Measurements from ENCODE around the gene TRPM3. TPM values are rescaled to one million over a fixed set of nuclear protein-coding genes. Genes with fewer than 3 reads are reported as not detected.

The TRPM3 gene
- polyA plus RNA-seq, 3 donors: not detected

DNA sequence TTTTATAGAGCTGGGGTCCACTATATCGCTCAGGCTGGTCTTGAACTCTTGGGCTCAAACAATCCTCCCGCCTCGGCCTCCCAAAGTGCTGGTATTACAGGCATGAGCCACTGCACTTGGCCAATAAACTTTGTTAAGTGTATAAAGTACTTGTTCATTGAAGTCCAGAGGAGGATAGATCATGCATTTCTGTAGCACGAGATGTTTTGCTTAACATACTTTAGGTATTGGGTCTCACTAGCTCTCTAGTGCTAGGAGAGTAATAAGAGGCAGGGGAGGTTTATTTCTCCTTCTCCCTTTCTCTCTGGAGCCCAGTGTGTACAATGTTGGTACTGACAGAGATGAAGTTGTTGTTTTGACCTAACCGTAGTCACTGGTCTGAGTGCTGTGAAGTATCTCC, 581.4 kb downstream of the TRPM3 start:
- H2AFZ ChIP-seq (ENCODE audit: insufficient read depth, low read depth, low read length, poor library complexity, severe bottlenecking): no peak overlapping the region
- TF ChIP-seq, protein P1, sequence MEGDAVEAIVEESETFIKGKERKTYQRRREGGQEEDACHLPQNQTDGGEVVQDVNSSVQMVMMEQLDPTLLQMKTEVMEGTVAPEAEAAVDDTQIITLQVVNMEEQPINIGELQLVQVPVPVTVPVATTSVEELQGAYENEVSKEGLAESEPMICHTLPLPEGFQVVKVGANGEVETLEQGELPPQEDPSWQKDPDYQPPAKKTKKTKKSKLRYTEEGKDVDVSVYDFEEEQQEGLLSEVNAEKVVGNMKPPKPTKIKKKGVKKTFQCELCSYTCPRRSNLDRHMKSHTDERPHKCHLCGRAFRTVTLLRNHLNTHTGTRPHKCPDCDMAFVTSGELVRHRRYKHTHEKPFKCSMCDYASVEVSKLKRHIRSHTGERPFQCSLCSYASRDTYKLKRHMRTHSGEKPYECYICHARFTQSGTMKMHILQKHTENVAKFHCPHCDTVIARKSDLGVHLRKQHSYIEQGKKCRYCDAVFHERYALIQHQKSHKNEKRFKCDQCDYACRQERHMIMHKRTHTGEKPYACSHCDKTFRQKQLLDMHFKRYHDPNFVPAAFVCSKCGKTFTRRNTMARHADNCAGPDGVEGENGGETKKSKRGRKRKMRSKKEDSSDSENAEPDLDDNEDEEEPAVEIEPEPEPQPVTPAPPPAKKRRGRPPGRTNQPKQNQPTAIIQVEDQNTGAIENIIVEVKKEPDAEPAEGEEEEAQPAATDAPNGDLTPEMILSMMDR (IDR thresholded peaks at IDR 0.05): no peak

GRCh38 chr9:70539526-70539925, 581.9 kb downstream of the TRPM3 start:
- no peaks in the 10 kb centered on the region for H3K4me1 ChIP-seq (ENCODE audit: control insufficient read depth in 1 of 2, insufficient read depth in 2 of 2, low read length in 2 of 2)
- H3K79me2 ChIP-seq (ENCODE audit: insufficient read depth, low read length): no peaks in the 10 kb centered on the region
- no peaks in the 10 kb centered on the region for H3K27me3 ChIP-seq (ENCODE audit: control insufficient read depth in 2 of 2, insufficient read depth in 2 of 2, low read length in 2 of 2)
- no peaks in the 10 kb centered on the region for H3K36me3 Mint-ChIP-seq
- H3K27ac Mint-ChIP-seq: peak overlapping the region in 1 of 7 donors; percentile 50
- no peak overlapping the region for H3K4me2 ChIP-seq (replicated peaks; ENCODE audit: extremely low read depth, low read length, poor library complexity, severe bottlenecking)
- no CpG with 5 or more reads among the region's 1 CpG for WGBS (ENCODE audit: insufficient coverage)
- DNase-seq: no peak
- TF ChIP-seq, protein P1 (IDR thresholded peaks at IDR 0.05): no peak
- no peak overlapping the region for H2AFZ ChIP-seq (ENCODE audit: insufficient read depth, low read depth, low read length, poor library complexity, severe bottlenecking)
- H3K36me3 ChIP-seq (replicated peaks in 1 of 2; ENCODE audit: control insufficient read depth in 1 of 2, insufficient read depth in 2 of 2, low read length in 2 of 2): no peaks in the 10 kb centered on the region
- no peak overlapping the region for H3K4me3 ChIP-seq (replicated peaks in 1 of 3; ENCODE audit: low read depth in 2 of 3, low read length in 3 of 3)
- H3K4me1 Mint-ChIP-seq: no peaks in the 10 kb centered on the region
- H3K9me3 ChIP-seq (replicated peaks in 1 of 2; ENCODE audit: control insufficient read depth in 1 of 2, insufficient read depth in 1 of 2, low read length in 2 of 2): no peaks in the 10 kb centered on the region
- no peak overlapping the region for H3K9ac ChIP-seq (ENCODE audit: insufficient read depth, low read length, poor library complexity, severe bottlenecking)
- intact Hi-C loops (cut with micrococcal nuclease): loop anchor here in 1 of 2 donors (10.0 kb wide), 1 partner anchor 45 kb away; no protein-coding TSS in a partner anchor
- H3K27ac ChIP-seq (ENCODE audit: low read depth in 1 of 2, low read length in 2 of 2): no peak overlapping the region
- H3K27me3 Mint-ChIP-seq (ENCODE audit: low read depth in 3 of 3): peaks cover 0 to 1% (median 0%) of the 10 kb centered on the region in 3 donors
- peaks cover 0 to 2% (median 0%) of the 10 kb centered on the region in 7 donors for H3K9me3 Mint-ChIP-seq
- no peak overlapping the region for H3K4me3 Mint-ChIP-seq
- H4K20me1 ChIP-seq (ENCODE audit: insufficient read depth, low read length): no peaks in the 10 kb centered on the region

More for the DNA sequence above, 581.4 kb downstream of the TRPM3 start:
- Histone ChIP-seq H3K9me3 (replicated peaks in 1 of 2; ENCODE audit: control insufficient read depth in 1 of 2, insufficient read depth in 1 of 2, low read length in 2 of 2) (no peaks in the 10 kb centered on the region), H3K79me2 (ENCODE audit: insufficient read depth, low read length) (no peaks in the 10 kb centered on the region), H4K20me1 (ENCODE audit: insufficient read depth, low read length) (no peaks in the 10 kb centered on the region), H3K36me3 (replicated peaks in 1 of 2; ENCODE audit: control insufficient read depth in 1 of 2, insufficient read depth in 2 of 2, low read length in 2 of 2) (no peaks in the 10 kb centered on the region), H3K4me3 (replicated peaks in 1 of 3; ENCODE audit: low read depth in 2 of 3, low read length in 3 of 3) (no peak overlapping the region), H3K4me1 (ENCODE audit: control insufficient read depth in 1 of 2, insufficient read depth in 2 of 2, low read length in 2 of 2) (no peaks in the 10 kb centered on the region), H3K27ac (ENCODE audit: low read depth in 1 of 2, low read length in 2 of 2) (no peak overlapping the region), H3K9ac (ENCODE audit: insufficient read depth, low read length, poor library complexity, severe bottlenecking) (no peak overlapping the region), H3K27me3 (ENCODE audit: control insufficient read depth in 2 of 2, insufficient read depth in 2 of 2, low read length in 2 of 2) (no peaks in the 10 kb centered on the region), H3K4me2 (replicated peaks; ENCODE audit: extremely low read depth, low read length, poor library complexity, severe bottlenecking) (no peak overlapping the region)
- Mint-ChIP-seq H3K36me3 (no peaks in the 10 kb centered on the region), H3K27ac (no peak overlapping the region), H3K9me3 (peaks cover 0 to 2% (median 0%) of the 10 kb centered on the region in 7 donors), H3K4me3 (no peak overlapping the region), H3K27me3 (ENCODE audit: low read depth in 3 of 3) (peaks cover 0 to 1% (median 0%) of the 10 kb centered on the region in 3 donors), H3K4me1 (no peaks in the 10 kb centered on the region)
- no peak for DNase-seq
- intact Hi-C loops (cut with micrococcal nuclease): no loop called here
- 98% methylated on average over 4 of the region's 5 CpGs for WGBS (ENCODE audit: insufficient coverage)

Data from CD14-positive monocyte (primary cell).